ENCODE measurements around the gene SH3PXD2A. TPM values are rescaled to one million over a fixed set of nuclear protein-coding genes. Genes with fewer than 3 reads are reported as not detected.

The SH3PXD2A gene
- total RNA-seq, 4 donors from 2014 or later: 26.5 to 56.9 (median 33.3) TPM

- H3K4me3 ChIP-seq: no peak overlapping the region
- H3K9me3 ChIP-seq: no peaks in the 10 kb centered on the region
- peaks cover 0 to 6% (median 5%) of the 10 kb centered on the region in 4 donors for H3K4me1 ChIP-seq
- H3K36me3 ChIP-seq: no peaks in the 10 kb centered on the region
- WGBS, 2 donors (ENCODE audit: low coverage in 1 of 2): 25 to 27% methylated on average over 1 of the region's 1 CpG
- no peak for DNase-seq
- in situ Hi-C loops (cut with MboI; ENCODE audit: low pct_ligation_motif_present in 1 of 4, low pct_unique_long_range_greater_than_20kb in 1 of 4, low sequenced_read_pairs in 3 of 4): no loop called here
- no peak overlapping the region for H3K27ac ChIP-seq
- no peaks in the 10 kb centered on the region for H3K27me3 ChIP-seq
- TF ChIP-seq, protein P1, sequence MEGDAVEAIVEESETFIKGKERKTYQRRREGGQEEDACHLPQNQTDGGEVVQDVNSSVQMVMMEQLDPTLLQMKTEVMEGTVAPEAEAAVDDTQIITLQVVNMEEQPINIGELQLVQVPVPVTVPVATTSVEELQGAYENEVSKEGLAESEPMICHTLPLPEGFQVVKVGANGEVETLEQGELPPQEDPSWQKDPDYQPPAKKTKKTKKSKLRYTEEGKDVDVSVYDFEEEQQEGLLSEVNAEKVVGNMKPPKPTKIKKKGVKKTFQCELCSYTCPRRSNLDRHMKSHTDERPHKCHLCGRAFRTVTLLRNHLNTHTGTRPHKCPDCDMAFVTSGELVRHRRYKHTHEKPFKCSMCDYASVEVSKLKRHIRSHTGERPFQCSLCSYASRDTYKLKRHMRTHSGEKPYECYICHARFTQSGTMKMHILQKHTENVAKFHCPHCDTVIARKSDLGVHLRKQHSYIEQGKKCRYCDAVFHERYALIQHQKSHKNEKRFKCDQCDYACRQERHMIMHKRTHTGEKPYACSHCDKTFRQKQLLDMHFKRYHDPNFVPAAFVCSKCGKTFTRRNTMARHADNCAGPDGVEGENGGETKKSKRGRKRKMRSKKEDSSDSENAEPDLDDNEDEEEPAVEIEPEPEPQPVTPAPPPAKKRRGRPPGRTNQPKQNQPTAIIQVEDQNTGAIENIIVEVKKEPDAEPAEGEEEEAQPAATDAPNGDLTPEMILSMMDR (IDR thresholded peaks at IDR 0.05): no peak
- intact Hi-C loops (cut with DNase I; ENCODE audit: low total_unique reads): no loop called here
Measured at GRCh38 chr10:103701380-103702222, 153.8 kb downstream of the SH3PXD2A start.

- Histone ChIP-seq H3K4me1 (peaks cover 6 to 18% (median 16%) of the 10 kb centered on the region in 4 donors), H3K9me3 (no peaks in the 10 kb centered on the region), H3K36me3 (no peaks in the 10 kb centered on the region), H3K4me3 (no peak overlapping the region), H3K27ac (peak overlapping the region in 1 of 4 donors; percentile 8), H3K27me3 (no peaks in the 10 kb centered on the region)
- TF ChIP-seq POLR2A (IDR thresholded peaks at IDR 0.05) (no peak), POLR2AphosphoS5 (IDR thresholded peaks at IDR 0.05) (no peak), EP300 (IDR thresholded peaks at IDR 0.05; ENCODE audit: low read depth) (no peak)
- TF ChIP-seq, protein P1 (IDR thresholded peaks at IDR 0.05): no peak
- DNase-seq: no peak
- intact Hi-C loops (cut with DNase I; ENCODE audit: low total_unique reads): no loop called here
- in situ Hi-C loops (cut with MboI; ENCODE audit: low pct_ligation_motif_present in 1 of 4, low pct_unique_long_range_greater_than_20kb in 1 of 4, low sequenced_read_pairs in 3 of 4): no loop called here
Measured at GRCh38 chr10:103700436-103700715, 155.0 kb downstream of the SH3PXD2A start.

GRCh38 chr10:103699611-103700435 lies 155.6 kb downstream of the SH3PXD2A start:
- Histone ChIP-seq H3K36me3 (no peaks in the 10 kb centered on the region), H3K9me3 (no peaks in the 10 kb centered on the region), H3K4me3 (no peak overlapping the region), H3K4me1 (peaks cover 10 to 24% (median 21%) of the 10 kb centered on the region in 4 donors), H3K27me3 (no peaks in the 10 kb centered on the region), H3K27ac (peak overlapping the region in 1 of 4 donors; percentile 32)
- no peak for DNase-seq
- in situ Hi-C loops (cut with MboI; ENCODE audit: low pct_ligation_motif_present in 1 of 4, low pct_unique_long_range_greater_than_20kb in 1 of 4, low sequenced_read_pairs in 3 of 4): loop anchor here in 1 of 4 donors (25.0 kb wide), 1 partner anchor 288 kb away; no protein-coding TSS in a partner anchor
- TF ChIP-seq, protein P1 (IDR thresholded peaks at IDR 0.05): no peak
- TF ChIP-seq POLR2AphosphoS5 (IDR thresholded peaks at IDR 0.05) (no peak), EP300 (IDR thresholded peaks at IDR 0.05; ENCODE audit: low read depth) (no peak), POLR2A (IDR thresholded peaks at IDR 0.05) (no peak)
- 75 to 83% methylated on average over 1 to 10 of the region's 10 CpGs for WGBS, 2 donors (ENCODE audit: low coverage in 1 of 2)
- intact Hi-C loops (cut with DNase I; ENCODE audit: low total_unique reads): no loop called here

DNA sequence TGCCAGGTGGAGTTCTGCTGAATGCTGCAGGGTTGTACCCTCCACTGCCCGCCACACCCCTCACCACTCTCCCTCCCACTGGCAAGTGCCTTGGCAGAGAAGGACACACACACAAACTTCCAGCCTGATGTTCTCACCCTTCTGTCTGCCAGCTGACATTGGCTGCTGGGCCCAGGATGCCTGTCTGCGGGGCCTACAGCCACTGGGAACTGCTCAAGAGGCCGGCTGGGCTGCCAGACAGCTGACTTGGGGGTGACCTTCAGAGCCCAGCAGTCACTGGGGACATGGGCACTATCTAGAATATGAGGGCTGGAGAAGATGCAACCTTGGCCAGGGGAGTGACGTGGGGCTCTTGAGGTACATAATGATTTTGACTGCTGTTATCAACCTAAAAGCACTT lies 157.1 kb downstream of the SH3PXD2A start:
- Histone ChIP-seq H3K9me3 (no peaks in the 10 kb centered on the region), H3K27ac (peak overlapping the region in 1 of 4 donors; percentile 43), H3K4me3 (no peak overlapping the region), H3K27me3 (no peaks in the 10 kb centered on the region), H3K4me1 (peaks cover 16 to 38% (median 32%) of the 10 kb centered on the region in 4 donors), H3K36me3 (no peaks in the 10 kb centered on the region)
- WGBS, 2 donors (ENCODE audit: low coverage in 1 of 2): 92% methylated on average over 4 of the region's 4 CpGs; no CpG with 5 or more reads in 1 of the 2 donors
- no peak for DNase-seq
- in situ Hi-C loops (cut with MboI; ENCODE audit: low pct_ligation_motif_present in 1 of 4, low pct_unique_long_range_greater_than_20kb in 1 of 4, low sequenced_read_pairs in 3 of 4) (loop anchor here in 1 of 4 donors (25.0 kb wide), 1 partner anchor 286 kb away; no protein-coding TSS in a partner anchor), intact Hi-C loops (cut with DNase I; ENCODE audit: low total_unique reads) (no loop called here)
- TF ChIP-seq POLR2AphosphoS5 (IDR thresholded peaks at IDR 0.05) (no peak), EP300 (IDR thresholded peaks at IDR 0.05; ENCODE audit: low read depth) (no peak), POLR2A (IDR thresholded peaks at IDR 0.05) (no peak)
- TF ChIP-seq, protein P1 (IDR thresholded peaks at IDR 0.05): no peak
